ENCODE measurements around the gene CD84.
A peak's percentile ranks its signal among the peaks of the same experiment; 100 is the strongest.

The CD84 gene

DNA sequence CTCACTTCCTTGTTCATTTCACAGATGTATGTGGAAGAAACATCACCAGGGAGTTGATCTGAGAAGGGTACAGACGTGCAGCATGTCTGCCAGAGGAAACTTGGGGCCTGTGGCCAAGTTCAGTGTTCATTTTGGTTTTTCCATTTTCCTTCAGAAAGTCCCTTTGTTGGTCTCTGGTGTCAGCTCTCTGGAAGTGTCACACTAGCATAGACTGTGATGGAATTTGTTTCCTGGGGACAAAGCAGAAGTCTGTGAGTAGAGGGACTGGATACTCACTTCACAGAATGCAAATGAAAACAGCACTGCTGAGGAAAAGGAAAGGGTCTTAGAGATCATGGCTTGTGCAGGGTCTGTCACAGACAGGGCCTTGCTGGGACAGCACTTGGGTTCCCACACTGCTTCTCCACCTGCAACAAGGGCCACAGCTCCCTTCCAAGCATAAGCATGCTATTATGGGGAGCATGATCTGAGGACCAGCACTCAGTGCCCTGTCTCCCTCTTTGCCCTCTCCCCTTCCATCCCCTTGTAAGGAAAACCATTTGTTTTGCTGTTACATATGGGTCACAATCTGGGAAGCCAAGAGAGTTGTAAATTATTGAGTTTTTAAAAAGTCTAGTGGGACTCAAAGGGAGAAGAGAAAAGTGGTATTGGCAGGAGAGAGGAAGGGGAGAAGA is 31.4 kb upstream of the CD84 start:
- DNase-seq (ENCODE audit: low read depth in 2 of 2) = no peak
- H3K4me3 ChIP-seq (replicated peaks in 1 of 2; ENCODE audit: low read depth in 2 of 2, low read length in 2 of 2) = no peak overlapping the region
- no peak for TF ChIP-seq CTCF (IDR thresholded peaks at IDR 0.05; ENCODE audit: low read depth, low read length)

DNA sequence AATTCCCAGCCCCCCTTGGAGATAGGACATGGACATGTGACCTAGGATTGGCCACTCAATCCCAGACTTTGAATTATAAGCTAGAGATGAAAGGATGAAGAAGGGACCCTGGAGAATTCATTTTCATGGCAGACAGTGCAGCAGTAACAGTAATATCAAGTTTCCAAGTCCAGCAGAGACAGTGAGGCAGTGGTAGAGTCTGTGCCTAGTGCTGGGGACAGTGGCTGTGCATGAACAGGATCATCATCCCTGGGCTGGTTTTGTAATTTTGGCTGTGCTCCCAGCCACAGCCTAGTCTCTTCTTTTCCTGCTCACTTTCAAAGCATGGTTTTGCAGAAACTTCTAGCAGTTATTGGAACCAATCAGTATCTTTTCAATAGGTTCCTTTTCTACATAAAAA is 29.6 kb upstream of the CD84 start:
- DNase-seq (ENCODE audit: low read depth in 2 of 2) = no peak
- TF ChIP-seq CTCF (IDR thresholded peaks at IDR 0.05; ENCODE audit: low read depth, low read length) = no peak
- H3K4me3 ChIP-seq (replicated peaks in 1 of 2; ENCODE audit: low read depth in 2 of 2, low read length in 2 of 2) = no peak overlapping the region

DNA sequence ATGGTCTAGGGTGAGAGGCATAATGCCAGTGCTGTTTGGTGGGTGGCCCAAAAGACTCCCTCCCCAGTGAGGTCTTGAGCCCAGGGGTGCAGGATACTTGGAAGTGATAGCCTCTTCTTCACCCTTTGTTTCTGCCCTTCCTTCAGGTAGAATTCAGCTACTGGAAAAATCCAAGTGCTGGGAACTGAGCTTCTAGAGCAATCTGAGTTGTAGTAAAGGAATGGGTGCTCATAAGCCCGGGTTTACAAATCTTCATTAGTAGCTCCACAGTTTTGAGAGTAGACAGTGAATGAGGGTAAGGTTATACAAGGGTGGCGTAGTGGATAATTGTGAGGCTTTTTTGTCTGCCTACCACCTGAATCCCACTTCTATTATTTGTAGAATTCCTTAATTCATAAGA is 29.2 kb upstream of the CD84 start:
- no peak for DNase-seq (ENCODE audit: low read depth in 2 of 2)

DNA sequence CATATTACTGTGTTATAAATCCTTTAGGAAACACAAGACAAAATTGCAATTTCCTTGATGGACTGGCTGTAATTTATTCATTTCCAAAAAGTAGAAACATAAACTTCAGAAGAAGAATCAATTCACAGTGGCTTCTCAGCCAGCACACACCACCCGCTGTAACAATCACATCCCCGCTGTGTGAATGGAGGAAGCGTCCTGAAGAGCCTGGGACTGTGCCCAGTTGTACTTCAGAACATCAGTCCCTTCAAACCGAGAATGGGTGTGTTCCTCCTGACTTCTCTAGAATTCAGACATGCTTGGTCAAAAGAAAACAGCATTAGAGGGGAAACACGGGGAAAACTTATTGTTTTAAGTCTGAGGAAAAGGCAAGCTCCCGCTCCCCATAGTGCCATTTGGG is 28.8 kb upstream of the CD84 start:
- TF ChIP-seq CTCF (IDR thresholded peaks at IDR 0.05; ENCODE audit: low read depth, low read length) = no peak
- DNase-seq (ENCODE audit: low read depth in 2 of 2) = no peak

More for the DNA sequence above, 29.2 kb upstream of the CD84 start:
- no peak overlapping the region for H3K4me3 ChIP-seq (replicated peaks in 1 of 2; ENCODE audit: low read depth in 2 of 2, low read length in 2 of 2)
- no peak for TF ChIP-seq CTCF (IDR thresholded peaks at IDR 0.05; ENCODE audit: low read depth, low read length)

GRCh38 chr1:160607672-160608032 is 28.4 kb upstream of the CD84 start:
- no peak for TF ChIP-seq CTCF (IDR thresholded peaks at IDR 0.05; ENCODE audit: low read depth, low read length)
- no peak overlapping the region for H3K4me3 ChIP-seq (replicated peaks in 1 of 2; ENCODE audit: low read depth in 2 of 2, low read length in 2 of 2)
- no peak for DNase-seq (ENCODE audit: low read depth in 2 of 2)

More for the DNA sequence above, 28.8 kb upstream of the CD84 start:
- no peak overlapping the region for H3K4me3 ChIP-seq (replicated peaks in 1 of 2; ENCODE audit: low read depth in 2 of 2, low read length in 2 of 2)

GRCh38 chr1:160607011-160607671 is 27.8 kb upstream of the CD84 start:
- no peak overlapping the region for H3K4me3 ChIP-seq (replicated peaks in 1 of 2; ENCODE audit: low read depth in 2 of 2, low read length in 2 of 2)
- DNase-seq (ENCODE audit: low read depth in 2 of 2) = peak; percentile 83 to 84
- TF ChIP-seq CTCF (IDR thresholded peaks at IDR 0.05; ENCODE audit: low read depth, low read length) = peak; percentile 66
